Activated CD8-positive, alpha-beta memory T cell treated with anti-CD3 and anti-CD28 coated beads for 36 hours (primary cell): ENCODE results near the gene BPIFB3. TPM values are rescaled to one million over a fixed set of nuclear protein-coding genes. Genes with fewer than 3 reads are reported as not detected.

Source experiments
- CTCF ChIA-PET: fragments of 350-600 bp; sonication (Branson Sonifier 250); formaldehyde crosslinking; loops from one replicate; lab custom pipeline; 2021; ENCODE audit warnings: antibody characterized with exemption; lab: Charles Lee
- POLR2A ChIA-PET: fragments of 350-600 bp; sonication (Branson Sonifier 250); formaldehyde crosslinking; loops from one replicate; lab custom pipeline; 2021; ENCODE audit warnings: antibody characterized with exemption; lab: Charles Lee
- total RNA-seq, 2 experiments: library from RNA; stranded (reverse); gene quantifications; one replicate each; pipeline ENCODE4 v1.2.3, GENCODE V29; 2021

BPIFB3 gene
- total RNA-seq, 2 experiments from 2014 or later: not detected

GRCh38 chr20:33051333-33051732 is 2.4 kb upstream of the BPIFB3 start:
- ChIA-PET POLR2A (interaction anchor here (0.6 kb wide), 1 partner anchor 8 kb away, joined by 3 read pairs; no protein-coding TSS in a partner anchor), CTCF (interaction anchor here (1.0 kb wide), 1 partner anchor 377 kb away, joined by 3 read pairs; the partner anchor contains the start of gene C20orf203)

DNA sequence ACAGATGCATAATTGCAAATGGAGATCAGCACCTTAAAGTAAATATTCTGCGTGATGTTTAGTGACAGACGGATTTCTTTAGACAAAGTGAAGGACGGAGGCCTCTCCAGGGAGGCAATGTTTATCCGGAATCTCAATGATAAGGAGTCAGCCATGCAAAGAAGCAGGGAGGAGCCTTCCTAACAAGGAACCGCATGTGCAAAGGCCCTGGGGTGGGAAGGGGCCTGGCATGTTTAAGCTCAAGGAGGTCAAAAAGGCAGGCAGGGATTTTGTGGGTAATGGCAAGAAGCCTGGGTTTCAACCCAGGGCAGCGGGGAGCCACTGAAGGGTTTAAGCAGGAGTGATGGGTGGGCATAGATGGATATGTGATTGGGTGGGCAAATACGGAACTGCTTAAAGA is 678 bp downstream of the BPIFB3 start:
- POLR2A ChIA-PET: no interaction called here
- CTCF ChIA-PET: no interaction called here

- ChIA-PET CTCF (no interaction called here), POLR2A (no interaction called here)
Observed at GRCh38 chr20:33054791-33055190, 1.1 kb downstream of the BPIFB3 start.

DNA sequence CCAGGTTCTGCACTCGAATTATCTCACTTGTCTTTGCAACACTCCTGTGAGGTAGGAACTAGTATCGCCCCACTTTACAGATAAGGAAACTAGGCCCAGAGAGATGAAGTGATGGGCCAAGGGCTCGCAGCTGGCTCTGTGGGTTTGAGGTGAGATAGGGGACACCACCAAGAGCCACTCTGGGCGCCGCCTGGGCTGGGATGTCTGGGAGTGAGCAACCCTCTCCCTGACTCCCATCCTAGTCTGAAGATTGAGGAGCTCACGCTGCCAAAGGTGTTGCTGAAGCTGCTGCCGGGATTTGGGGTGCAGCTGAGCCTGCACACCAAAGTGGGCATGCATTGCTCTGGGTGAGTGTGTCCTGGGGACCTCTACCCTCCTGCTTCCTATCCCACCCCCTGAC is 5.4 kb downstream of the BPIFB3 start:
- CTCF ChIA-PET: no interaction called here
- POLR2A ChIA-PET: no interaction called here

GRCh38 chr20:33059741-33060390 is 6.2 kb downstream of the BPIFB3 start:
- ChIA-PET POLR2A (interaction anchor here (0.8 kb wide), 1 partner anchor 9 kb away, joined by 3 read pairs; no protein-coding TSS in a partner anchor), CTCF (no interaction called here)

DNA sequence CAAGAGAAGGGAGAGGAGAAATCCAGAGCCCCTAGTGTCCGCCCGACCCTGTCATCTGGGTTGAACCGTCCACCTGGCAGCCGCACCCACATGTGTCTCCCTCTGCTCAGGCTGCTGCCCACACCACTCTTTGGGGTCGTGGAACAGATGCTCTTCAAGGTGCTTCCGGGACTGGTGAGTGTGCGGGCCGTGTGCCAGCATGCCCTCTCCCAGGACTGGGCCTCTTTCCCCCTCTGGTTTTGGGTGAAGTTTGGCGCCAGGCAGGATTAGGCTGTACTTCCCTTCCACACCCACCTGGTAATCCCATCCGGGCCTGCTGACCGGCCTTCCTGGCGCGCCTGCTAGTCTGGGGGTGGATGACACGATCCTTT is 7.9 kb downstream of the BPIFB3 start:
- POLR2A ChIA-PET: no interaction called here

GRCh38 chr20:33062105-33062824 is 8.6 kb downstream of the BPIFB3 start:
- CTCF ChIA-PET: no interaction called here

More for the DNA sequence above, 7.9 kb downstream of the BPIFB3 start:
- CTCF ChIA-PET: no interaction called here

GRCh38 chr20:33062825-33063149 is 9.1 kb downstream of the BPIFB3 start:
- POLR2A ChIA-PET: no interaction called here
- CTCF ChIA-PET: no interaction called here

More at GRCh38 chr20:33062105-33062824, 8.6 kb downstream of the BPIFB3 start:
- POLR2A ChIA-PET: no interaction called here

DNA sequence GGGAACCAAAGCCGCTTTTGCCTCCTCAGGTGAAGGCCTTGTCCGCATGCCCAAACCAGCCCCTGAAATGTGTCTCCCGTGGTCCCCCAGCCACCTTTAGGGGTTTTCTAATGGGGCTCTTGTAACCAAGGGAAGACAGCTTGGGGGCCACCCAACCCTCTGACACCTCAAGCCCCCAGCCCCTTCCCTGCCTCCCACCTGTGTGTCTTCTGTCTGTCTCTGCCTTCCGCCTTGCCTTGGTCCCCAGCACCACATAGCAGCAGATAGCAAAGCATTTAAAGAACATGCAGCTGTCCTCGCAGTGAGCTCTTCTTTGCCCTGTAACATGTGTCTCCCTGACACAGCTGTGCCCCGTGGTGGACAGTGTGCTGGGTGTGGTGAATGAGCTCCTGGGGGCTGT is 9.6 kb downstream of the BPIFB3 start:
- CTCF ChIA-PET: no interaction called here

DNA sequence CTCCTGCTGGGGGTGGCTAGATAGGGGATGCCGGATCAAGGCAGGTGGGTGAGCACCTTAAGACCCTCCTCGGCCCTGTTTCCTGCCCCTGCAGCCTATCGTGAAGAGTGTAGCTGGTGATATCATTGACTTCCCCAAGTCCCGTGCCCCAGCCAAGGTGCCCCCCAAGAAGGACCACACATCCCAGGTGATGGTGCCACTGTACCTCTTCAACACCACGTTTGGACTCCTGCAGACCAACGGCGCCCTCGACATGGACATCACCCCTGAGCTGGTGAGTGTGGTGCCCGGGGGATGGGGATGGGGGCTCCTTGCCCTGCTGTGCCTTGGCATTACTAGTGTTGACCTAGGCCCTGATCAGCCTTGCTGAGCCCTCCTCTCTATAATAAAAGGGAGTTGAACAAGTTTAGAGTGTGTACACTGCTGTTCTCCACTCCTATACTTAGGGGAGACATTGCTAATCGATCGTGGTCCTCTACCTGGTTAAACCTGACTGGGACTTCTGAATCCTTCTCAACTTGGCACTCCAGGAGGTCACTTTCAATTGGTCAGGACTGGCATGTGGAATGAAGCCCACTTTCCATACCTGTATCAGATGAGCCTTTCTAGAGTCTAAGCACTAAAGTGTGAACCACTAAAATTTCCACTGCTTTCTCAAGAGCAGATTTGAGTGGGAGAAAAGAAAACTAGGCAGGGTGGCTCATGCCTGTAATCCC is 11.0 kb downstream of the BPIFB3 start:
- CTCF ChIA-PET: no interaction called here
- POLR2A ChIA-PET: no interaction called here

More for the DNA sequence above, 9.6 kb downstream of the BPIFB3 start:
- POLR2A ChIA-PET: no interaction called here

GRCh38 chr20:33065785-33066184 is 12.1 kb downstream of the BPIFB3 start:
- POLR2A ChIA-PET: no interaction called here
- CTCF ChIA-PET: no interaction called here

DNA sequence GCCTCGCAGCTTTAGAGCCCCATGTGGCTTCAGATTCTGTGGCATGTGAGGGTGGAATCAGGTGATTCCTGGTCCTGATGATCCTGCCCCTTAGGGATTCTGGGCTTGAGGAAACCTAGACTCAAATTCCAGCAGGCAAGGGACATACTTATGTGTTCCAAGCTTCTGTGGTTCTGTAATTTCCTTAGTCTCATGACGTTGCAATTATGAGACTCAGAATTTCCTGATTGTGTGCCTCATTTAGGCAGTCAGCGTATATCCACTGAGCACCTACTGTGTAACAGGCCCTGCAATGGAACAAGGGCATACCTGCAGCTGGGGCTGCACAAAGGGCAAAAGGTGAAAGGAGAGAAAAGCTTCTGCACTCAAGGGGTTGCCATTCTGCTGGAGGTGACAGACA is 14.1 kb downstream of the BPIFB3 start:
- ChIA-PET CTCF (no interaction called here), POLR2A (no interaction called here)

DNA sequence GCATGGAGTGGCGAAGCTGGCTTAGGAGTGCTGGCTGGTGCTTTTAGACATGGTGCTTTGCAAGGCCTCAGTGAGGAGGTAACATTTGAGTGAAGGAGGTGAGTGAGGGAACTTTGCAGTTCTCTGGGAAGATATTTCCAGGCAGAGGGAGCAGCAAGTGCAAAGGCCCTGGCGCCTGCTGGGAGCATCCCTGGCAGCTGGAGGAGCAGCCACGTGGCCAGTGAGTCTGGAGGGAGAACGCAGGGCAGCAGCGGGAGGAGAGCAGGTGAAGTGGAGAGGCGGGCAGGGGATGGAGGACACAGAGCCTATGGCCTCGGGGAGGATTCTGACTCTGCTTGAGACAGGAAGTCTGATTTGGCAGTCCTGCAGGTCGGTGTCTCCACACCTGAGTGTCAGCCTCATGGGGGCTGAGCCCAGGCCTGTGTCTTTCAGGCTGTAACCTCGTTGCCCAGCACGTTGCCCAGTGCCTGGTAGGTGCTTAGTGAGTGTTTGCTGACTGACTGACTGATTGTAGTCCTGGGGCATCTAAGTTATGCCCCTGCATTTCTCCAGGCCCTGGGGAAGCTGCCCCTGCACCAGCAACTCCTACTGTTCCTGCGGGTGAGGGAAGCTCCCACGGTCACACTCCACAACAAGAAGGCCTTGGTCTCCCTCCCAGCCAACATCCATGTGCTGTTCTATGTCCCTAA is 14.7 kb downstream of the BPIFB3 start:
- POLR2A ChIA-PET: no interaction called here
- CTCF ChIA-PET: interaction anchor here (0.6 kb wide), 1 partner anchor 868 kb away, joined by 3 read pairs; no protein-coding TSS in a partner anchor

- CTCF ChIA-PET: no interaction called here
Observed at GRCh38 chr20:33069673-33070072, 16.0 kb downstream of the BPIFB3 start.

GRCh38 chr20:33070111-33071053 is 16.7 kb downstream of the BPIFB3 start:
- POLR2A ChIA-PET: no interaction called here
- CTCF ChIA-PET: no interaction called here

More at GRCh38 chr20:33069673-33070072, 16.0 kb downstream of the BPIFB3 start:
- POLR2A ChIA-PET: no interaction called here

DNA sequence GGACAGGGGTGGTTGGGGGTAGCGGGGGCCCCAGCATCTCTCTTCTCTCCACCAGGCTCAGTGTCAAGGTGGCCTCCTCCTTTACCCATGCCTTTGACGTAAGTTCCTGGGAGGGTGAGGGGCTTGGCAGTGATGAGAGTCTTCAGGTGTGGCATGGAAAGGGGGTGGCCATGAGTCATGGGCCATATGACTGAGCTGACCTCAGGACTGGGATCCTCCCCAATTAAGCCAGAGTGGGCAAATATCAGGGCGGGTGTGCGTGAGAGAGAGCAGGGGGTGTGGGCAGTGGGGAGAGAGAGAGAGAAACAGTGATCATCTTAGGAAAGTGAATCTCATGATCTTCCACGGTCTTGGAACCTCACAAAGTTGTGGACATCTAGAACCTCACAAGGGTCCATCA is 17.5 kb downstream of the BPIFB3 start:
- CTCF ChIA-PET: no interaction called here
- POLR2A ChIA-PET: no interaction called here

DNA sequence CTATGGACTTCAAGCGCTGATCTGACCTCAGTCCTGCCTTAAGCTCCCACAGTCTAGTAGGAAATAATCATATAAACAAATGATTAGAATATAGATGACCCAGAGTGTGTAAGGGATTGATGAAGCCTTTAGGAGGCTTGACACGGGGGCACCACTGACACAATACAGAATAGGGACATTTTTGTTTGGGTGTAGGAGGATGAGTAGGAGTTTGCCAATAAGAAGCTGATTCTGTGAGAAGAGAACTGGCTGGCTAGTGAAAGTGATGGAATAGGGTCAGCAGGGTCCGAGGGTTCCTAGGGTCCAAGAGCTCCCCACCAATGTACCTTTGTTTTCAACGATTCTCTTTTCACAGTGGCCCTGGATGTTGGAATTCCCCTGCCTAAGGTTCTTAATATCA is 18.7 kb downstream of the BPIFB3 start:
- ChIA-PET POLR2A (no interaction called here), CTCF (no interaction called here)

- CTCF ChIA-PET: no interaction called here
Observed at GRCh38 chr20:33072813-33073212, 19.1 kb downstream of the BPIFB3 start.

DNA sequence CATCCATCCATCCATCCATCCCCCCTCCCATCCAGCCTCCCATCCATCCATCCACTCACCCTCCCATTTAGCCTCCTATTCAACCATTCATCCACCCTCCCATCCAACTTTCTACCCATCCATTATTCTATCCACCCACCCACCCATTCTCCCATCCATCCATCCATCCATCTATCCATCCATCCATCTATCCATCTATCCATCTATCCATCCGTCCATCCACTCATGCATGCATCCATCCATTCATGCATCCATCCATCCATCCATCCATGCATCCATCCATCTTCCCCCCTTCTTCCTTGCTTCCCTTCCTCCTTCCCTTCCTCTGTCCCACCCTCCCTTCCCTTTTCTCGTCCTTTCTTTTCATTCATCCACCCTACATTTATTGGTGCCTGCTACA is 21.0 kb downstream of the BPIFB3 start:
- CTCF ChIA-PET: interaction anchor here (1.1 kb wide), 1 partner anchor 22 kb away, joined by 5 read pairs; no protein-coding TSS in a partner anchor
- POLR2A ChIA-PET: no interaction called here

More at GRCh38 chr20:33072813-33073212, 19.1 kb downstream of the BPIFB3 start:
- POLR2A ChIA-PET: no interaction called here
